Loucy (cell line): Measurements from ENCODE around the gene CYSTM1.

Source experiments
- H2AFZ ChIP-seq: fragments of 200-600 bp; sonication (generic); 2 replicates; pipeline ENCODE4 v1.6.0; 2016; ENCODE audit warnings: antibody characterized with exemption, mild to moderate bottlenecking, low read length, moderate library complexity
- H3F3A ChIP-seq: fragments of 200-600 bp; 2 replicates; pipeline ENCODE4 v1.6.0; 2016; ENCODE audit warnings: antibody characterized with exemption, low read depth, mild to moderate bottlenecking
- H3K27me3 ChIP-seq: fragments of 200-600 bp; sonication (generic); 2 replicates; pipeline ENCODE4 v1.6.1; 2014; ENCODE audit warnings: low read length, mild to moderate bottlenecking; ENCODE audit not compliant: insufficient read depth, poor library complexity, severe bottlenecking
- H3K36me3 ChIP-seq: fragments of 200-600 bp; sonication (generic); 2 replicates; pipeline ENCODE4 v1.6.1; 2016; ENCODE audit warnings: low read length; ENCODE audit not compliant: insufficient read depth
- H3K4me1 ChIP-seq: fragments of 200-600 bp; sonication (generic); 2 replicates; pipeline ENCODE4 v1.5.1; 2014; ENCODE audit warnings: low read length, mild to moderate bottlenecking; ENCODE audit not compliant: insufficient read depth, poor library complexity, severe bottlenecking
- H3K4me2 ChIP-seq: fragments of 200-600 bp; sonication (generic); 2 replicates; pipeline ENCODE4 v1.6.0; 2014; ENCODE audit warnings: antibody characterized with exemption, low read length, low read depth, mild to moderate bottlenecking; ENCODE audit not compliant: poor library complexity, severe bottlenecking
- H3K4me3 ChIP-seq: fragments of 200-600 bp; sonication (generic); 2 replicates; pipeline ENCODE4 v1.5.1; 2014; ENCODE audit warnings: low read length, mild to moderate bottlenecking, mixed read lengths; ENCODE audit not compliant: poor library complexity, severe bottlenecking
- H3K79me2 ChIP-seq: fragments of 200-600 bp; sonication (generic); 2 replicates; pipeline ENCODE4 v1.6.1; 2014; ENCODE audit warnings: low read length; ENCODE audit not compliant: insufficient read depth
- H3K9ac ChIP-seq: fragments of 200-600 bp; sonication (generic); 2 replicates; pipeline ENCODE4 v1.6.0; 2014; ENCODE audit warnings: mild to moderate bottlenecking, low read depth, low read length, moderate library complexity; ENCODE audit not compliant: poor library complexity, severe bottlenecking
- H3K9me2 ChIP-seq: fragments of 200-600 bp; sonication (generic); replicated peaks from 2 replicates; pipeline ENCODE4 v1.6.1; 2016; ENCODE audit warnings: low read depth, low read length, mixed read lengths
- H3K9me3 ChIP-seq: fragments of 200-600 bp; sonication (generic); 2 replicates; pipeline ENCODE4 v1.6.1; 2014; ENCODE audit warnings: mild to moderate bottlenecking, antibody characterized with exemption, low read length, low read depth; ENCODE audit not compliant: insufficient read depth
- H4K20me1 ChIP-seq: fragments of 200-600 bp; sonication (generic); 2 replicates; pipeline ENCODE4 v1.6.0; 2014; ENCODE audit warnings: antibody characterized with exemption, low read length, mild to moderate bottlenecking; ENCODE audit not compliant: insufficient read depth, poor library complexity, severe bottlenecking
- CTCF ChIP-seq: fragments of 200-600 bp; sonication (generic); conservative IDR thresholded peaks from 2 replicates; pipeline ENCODE4 v1.5.1; 2014; ENCODE audit warnings: mild to moderate bottlenecking, antibody characterized with exemption, low read length
- EZH2phosphoT487 ChIP-seq: fragments of 200-600 bp; IDR thresholded peaks from 2 replicates; pipeline ENCODE4 v1.6.1; 2018; ENCODE audit warnings: antibody characterized with exemption, mild to moderate bottlenecking, moderate library complexity, borderline replicate concordance

CYSTM1 gene

GRCh38 chr5:140228364-140228837, 53.4 kb downstream of the CYSTM1 start:
- no peaks in the 10 kb centered on the region for H3K4me1 ChIP-seq
- TF ChIP-seq CTCF (no peak), EZH2phosphoT487 (no peak)
- H4K20me1 ChIP-seq, result no peaks in the 10 kb centered on the region

GRCh38 chr5:140230373-140230772, 55.4 kb downstream of the CYSTM1 start:
- H3K4me3 ChIP-seq, result no peak overlapping the region
- no peak for TF ChIP-seq CTCF
- no peak for TF ChIP-seq EZH2phosphoT487

More at GRCh38 chr5:140228364-140228837, 53.4 kb downstream of the CYSTM1 start:
- no peak overlapping the region for H3K9ac ChIP-seq
- no peaks in the 10 kb centered on the region for H3K9me2 ChIP-seq
- no peak overlapping the region for H2AFZ ChIP-seq
- no peaks in the 10 kb centered on the region for H3F3A ChIP-seq
- H3K27me3 ChIP-seq, result no peaks in the 10 kb centered on the region
- H3K36me3 ChIP-seq, result no peaks in the 10 kb centered on the region
- no peak overlapping the region for H3K4me3 ChIP-seq
- H3K4me2 ChIP-seq, result no peak overlapping the region
- H3K9me3 ChIP-seq, result no peaks in the 10 kb centered on the region
- H3K79me2 ChIP-seq, result no peaks in the 10 kb centered on the region

DNA sequence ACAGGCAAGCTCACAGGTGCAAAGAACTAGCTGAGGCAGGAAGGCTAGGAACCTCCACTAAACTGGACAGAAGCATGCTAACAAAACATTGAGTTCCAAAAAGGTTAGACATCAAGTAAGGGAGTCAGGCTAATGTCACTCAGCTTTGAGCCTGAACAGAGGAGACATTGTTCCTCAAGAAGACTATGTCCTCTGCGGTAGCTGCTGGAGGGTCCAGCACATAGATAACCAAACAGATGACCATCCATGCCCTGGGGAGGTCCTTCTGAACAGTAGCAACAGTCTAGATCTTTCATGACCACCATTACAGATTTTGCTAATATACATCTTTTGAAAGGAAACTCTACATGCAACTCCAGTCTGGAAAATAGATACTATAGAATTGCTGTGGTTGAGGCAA, 57.7 kb downstream of the CYSTM1 start:
- Histone ChIP-seq H3K9ac (no peak overlapping the region), H3K9me2 (no peaks in the 10 kb centered on the region), H4K20me1 (no peaks in the 10 kb centered on the region), H3K4me1 (no peaks in the 10 kb centered on the region), H3F3A (no peaks in the 10 kb centered on the region), H3K9me3 (no peaks in the 10 kb centered on the region), H2AFZ (no peak overlapping the region), H3K36me3 (no peaks in the 10 kb centered on the region), H3K27me3 (no peaks in the 10 kb centered on the region), H3K4me2 (no peak overlapping the region), H3K79me2 (no peaks in the 10 kb centered on the region), H3K4me3 (no peak overlapping the region)
- no peak for TF ChIP-seq CTCF

More at GRCh38 chr5:140230373-140230772, 55.4 kb downstream of the CYSTM1 start:
- Histone ChIP-seq H4K20me1 (no peaks in the 10 kb centered on the region), H2AFZ (no peak overlapping the region), H3K9me2 (no peaks in the 10 kb centered on the region), H3F3A (no peaks in the 10 kb centered on the region), H3K4me2 (no peak overlapping the region), H3K9me3 (no peaks in the 10 kb centered on the region), H3K79me2 (no peaks in the 10 kb centered on the region), H3K27me3 (no peaks in the 10 kb centered on the region), H3K36me3 (no peaks in the 10 kb centered on the region), H3K4me1 (no peaks in the 10 kb centered on the region), H3K9ac (no peak overlapping the region)
